PC-9 (cell line): ENCODE measurements around the gene COG5. TPM values are rescaled to one million over a fixed set of nuclear protein-coding genes. Genes with fewer than 3 reads are reported as not detected.

ENCODE experiments used
- BruUV-seq: library from RNA; stranded (reverse); fragments of 400-500 nt; replicated peaks from 2 replicates; lab custom pipeline; 2021; lab: Mats Ljungman, UMichigan
- CTCF ChIA-PET: fragments of 300-600 bp; sonication (Branson Sonifier 250); formaldehyde crosslinking; loops from one replicate; lab custom pipeline; 2022; ENCODE audit warnings: antibody characterized with exemption; lab: Charles Lee
- POLR2A ChIA-PET: fragments of 300-600 bp; sonication (Branson Sonifier 250); formaldehyde crosslinking; loops from one replicate; lab custom pipeline; 2022; ENCODE audit warnings: antibody characterized with exemption; ENCODE audit not compliant: unreplicated experiment; lab: Charles Lee
- DNase-seq, 2 experiments: peaks; one replicate each; pipeline versions ENCODE4 v3.0.0 to v3.0.0-alpha.2; 2015 to 2022; ENCODE audit warnings: mixed read lengths in 1 of 2
- H2AFZ ChIP-seq: fragments of 200-600 bp; sonication (generic); 2 replicates; pipeline ENCODE4 v1.8.1; 2017; ENCODE audit warnings: antibody characterized with exemption
- H3F3A ChIP-seq: fragments of 200-600 bp; sonication (generic); 2 replicates; pipeline ENCODE4 v1.8.1; 2017; ENCODE audit warnings: antibody characterized with exemption, mild to moderate bottlenecking, low read depth; ENCODE audit not compliant: insufficient read depth
- H3K27ac ChIP-seq: fragments of 200-600 bp; sonication (generic); 2 replicates; pipeline ENCODE4 v1.6.1; 2016; ENCODE audit warnings: mixed run types
- H3K27me3 ChIP-seq: fragments of 200-600 bp; sonication (generic); 2 replicates; pipeline ENCODE4 v1.6.1; 2016; ENCODE audit warnings: low read depth, mixed run types; ENCODE audit not compliant: insufficient read depth
- H3K36me3 ChIP-seq: fragments of 200-600 bp; sonication (generic); 2 replicates; pipeline ENCODE4 v1.6.1; 2016; ENCODE audit warnings: low read depth, mixed run types
- H3K4me1 ChIP-seq: fragments of 200-600 bp; sonication (generic); replicated peaks from 2 replicates; pipeline ENCODE4 v1.6.1; 2016; ENCODE audit warnings: mixed run types; ENCODE audit not compliant: insufficient read depth
- H3K4me2 ChIP-seq: fragments of 200-600 bp; sonication (generic); 2 replicates; pipeline ENCODE4 v1.6.1; 2017; ENCODE audit warnings: mixed run types
- H3K4me3 ChIP-seq: fragments of 200-600 bp; sonication (generic); 2 replicates; pipeline ENCODE4 v1.6.1; 2016; ENCODE audit warnings: mixed run types
- H3K79me2 ChIP-seq: fragments of 200-600 bp; sonication (generic); 2 replicates; pipeline ENCODE4 v1.6.1; 2017; ENCODE audit warnings: low read depth, mixed run types
- H3K9me2 ChIP-seq: fragments of 200-600 bp; sonication (generic); 2 replicates; pipeline ENCODE4 v1.8.1; 2017; ENCODE audit warnings: mild to moderate bottlenecking; ENCODE audit not compliant: insufficient read depth
- H3K9me3 ChIP-seq: fragments of 200-600 bp; sonication (generic); 2 replicates; pipeline ENCODE4 v1.8.1; 2016; ENCODE audit warnings: low read depth; ENCODE audit not compliant: insufficient read depth
- H4K20me1 ChIP-seq: fragments of 200-600 bp; sonication (generic); 2 replicates; pipeline ENCODE4 v1.8.1; 2017; ENCODE audit not compliant: insufficient read depth
- EZH2 ChIP-seq: fragments of 200-600 bp; sonication (generic); IDR thresholded peaks from 2 replicates; pipeline ENCODE4 v1.8.0; 2017; ENCODE audit warnings: antibody characterized with exemption, low read depth
- intact Hi-C: fragments of 100-400 bp; cut with micrococcal nuclease; formaldehyde crosslinking; loops from one replicate; pipeline ENCODE4 v1.10.0; 2022; ENCODE audit not compliant: unreplicated experiment
- total RNA-seq: library from RNA; stranded (reverse); gene quantifications from 2 replicates; pipeline ENCODE4 v1.2.3, GENCODE V29; 2021
- TF ChIP-seq, protein P1 (sequence below): fragments of 200-600 bp; sonication (generic); conservative IDR thresholded peaks from 2 replicates; pipeline ENCODE4 v1.6.1; 2017; ENCODE audit warnings: mixed run types, antibody characterized with exemption, mild to moderate bottlenecking, moderate library complexity

COG5 gene
- total RNA-seq, 1 experiment from 2014 or later, result 43.5 TPM

GRCh38 chr7:107564553-107565298, 1.0 kb upstream of the COG5 start:
- DNase-seq, result peak in 1 of 2 experiments; percentile 81
- Histone ChIP-seq H3K27ac (peak overlapping the region; percentile 89), H3K79me2 (peaks cover 62% of the 10 kb centered on the region), H3K9me2 (no peaks in the 10 kb centered on the region), H3K27me3 (no peaks in the 10 kb centered on the region), H4K20me1 (no peaks in the 10 kb centered on the region), H3K4me2 (peak overlapping the region; percentile 94), H3K36me3 (peaks cover 13% of the 10 kb centered on the region; the same call in 1 of the 2 replicates), H3K4me1 (peaks cover 39% of the 10 kb centered on the region), H3K4me3 (peak overlapping the region; percentile 92), H3F3A (peaks cover 11% of the 10 kb centered on the region; the same call in 1 of the 2 replicates), H3K9me3 (no peaks in the 10 kb centered on the region), H2AFZ (peak overlapping the region; percentile 94)
- CTCF ChIA-PET, result interaction anchor here (0.6 to 1.6 kb wide), 3 partner anchors 44 to 179 kb away, joined by 3 to 8 read pairs (median 3); partner anchors contain the start of gene CBLL1
- no peak for TF ChIP-seq EZH2
- intact Hi-C loops, result loop anchor here (1.0 to 10.0 kb wide), 7 partner anchors 16 to 360 kb away; partner anchors contain the start of genes BCAP29 and SLC26A4
- POLR2A ChIA-PET, result interaction anchor here (0.6 kb wide), 1 partner anchor 8 kb away, joined by 3 read pairs; no protein-coding TSS in a partner anchor
- BruUV-seq, result no TSS peak

DNA sequence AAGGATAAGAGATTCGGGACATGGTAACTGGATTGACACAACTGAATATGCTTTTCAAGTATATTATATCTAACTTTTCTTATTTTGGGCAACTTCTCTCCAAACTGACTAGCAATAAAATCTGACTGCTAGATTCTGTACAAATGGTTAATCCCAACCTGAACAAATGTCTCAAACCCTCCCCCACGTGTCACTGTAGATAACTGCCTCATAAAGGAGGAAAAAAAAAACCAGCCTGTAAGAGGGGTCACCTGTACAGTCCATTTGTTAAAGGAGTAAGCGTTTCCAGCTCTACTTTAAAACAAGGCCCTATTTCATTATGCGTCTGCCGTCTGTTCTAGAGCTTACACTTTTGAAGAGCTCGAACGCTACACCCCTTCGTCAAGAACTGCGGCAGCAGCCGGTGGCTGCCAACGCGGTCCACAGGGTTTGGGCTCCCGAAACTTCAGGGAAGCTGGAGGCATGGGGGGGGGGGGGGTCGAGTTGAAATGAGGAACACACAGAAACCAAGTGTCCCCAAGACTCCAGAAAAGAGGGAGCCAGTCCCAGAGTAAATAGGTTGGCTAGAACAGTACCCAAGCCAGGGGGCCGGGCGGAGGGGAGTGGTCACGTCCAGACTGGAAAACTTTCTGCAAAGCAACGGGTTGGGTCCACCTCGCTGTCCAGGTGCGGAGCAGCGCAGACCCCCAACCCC, 492 bp downstream of the COG5 start:
- TSS peak; percentile 28 for BruUV-seq
- Histone ChIP-seq H3K27ac (peak overlapping the region; percentile 89), H3K79me2 (peaks cover 73% of the 10 kb centered on the region), H3K36me3 (peaks cover 13% of the 10 kb centered on the region; the same call in 1 of the 2 replicates), H3F3A (peaks cover 11% of the 10 kb centered on the region; the same call in 1 of the 2 replicates), H2AFZ (peak overlapping the region; percentile 94), H3K4me3 (peak overlapping the region; percentile 92), H4K20me1 (no peaks in the 10 kb centered on the region), H3K4me2 (peak overlapping the region; percentile 94), H3K4me1 (peaks cover 41% of the 10 kb centered on the region), H3K9me3 (no peaks in the 10 kb centered on the region), H3K9me2 (no peaks in the 10 kb centered on the region), H3K27me3 (no peaks in the 10 kb centered on the region)
- CTCF ChIA-PET, result interaction anchor here (0.6 to 1.3 kb wide), 3 partner anchors 24 to 311 kb away, joined by 3 to 6 read pairs (median 4); no protein-coding TSS in a partner anchor
- DNase-seq, result peak in 1 of 2 experiments; percentile 49
- POLR2A ChIA-PET, result interaction anchor here (0.6 to 0.7 kb wide), 2 partner anchors 57 to 394 kb away, joined by 3 to 12 read pairs; no protein-coding TSS in a partner anchor
- intact Hi-C loops, result loop anchor here (2.0 to 10.0 kb wide), 5 partner anchors 56 to 358 kb away; partner anchors contain the start of gene SLC26A4
- TF ChIP-seq, protein P1, sequence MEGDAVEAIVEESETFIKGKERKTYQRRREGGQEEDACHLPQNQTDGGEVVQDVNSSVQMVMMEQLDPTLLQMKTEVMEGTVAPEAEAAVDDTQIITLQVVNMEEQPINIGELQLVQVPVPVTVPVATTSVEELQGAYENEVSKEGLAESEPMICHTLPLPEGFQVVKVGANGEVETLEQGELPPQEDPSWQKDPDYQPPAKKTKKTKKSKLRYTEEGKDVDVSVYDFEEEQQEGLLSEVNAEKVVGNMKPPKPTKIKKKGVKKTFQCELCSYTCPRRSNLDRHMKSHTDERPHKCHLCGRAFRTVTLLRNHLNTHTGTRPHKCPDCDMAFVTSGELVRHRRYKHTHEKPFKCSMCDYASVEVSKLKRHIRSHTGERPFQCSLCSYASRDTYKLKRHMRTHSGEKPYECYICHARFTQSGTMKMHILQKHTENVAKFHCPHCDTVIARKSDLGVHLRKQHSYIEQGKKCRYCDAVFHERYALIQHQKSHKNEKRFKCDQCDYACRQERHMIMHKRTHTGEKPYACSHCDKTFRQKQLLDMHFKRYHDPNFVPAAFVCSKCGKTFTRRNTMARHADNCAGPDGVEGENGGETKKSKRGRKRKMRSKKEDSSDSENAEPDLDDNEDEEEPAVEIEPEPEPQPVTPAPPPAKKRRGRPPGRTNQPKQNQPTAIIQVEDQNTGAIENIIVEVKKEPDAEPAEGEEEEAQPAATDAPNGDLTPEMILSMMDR, result no peak
- TF ChIP-seq EZH2, result no peak

- H3K4me3 ChIP-seq, result no peak overlapping the region
- H3K27ac ChIP-seq, result no peak overlapping the region
- H3K9me3 ChIP-seq, result no peaks in the 10 kb centered on the region
- no peaks in the 10 kb centered on the region for H4K20me1 ChIP-seq
- no peaks in the 10 kb centered on the region for H3K9me2 ChIP-seq
- no peak overlapping the region for H2AFZ ChIP-seq
- no peak overlapping the region for H3K4me2 ChIP-seq
- H3K36me3 ChIP-seq, result peaks cover 15% of the 10 kb centered on the region
- H3K27me3 ChIP-seq, result no peaks in the 10 kb centered on the region
- BruUV-seq, result no TSS peak
- intact Hi-C loops, result loop anchor here (5.0 to 10.0 kb wide), 4 partner anchors 99 to 356 kb away; partner anchors contain the start of gene SLC26A4
- no peak for TF ChIP-seq EZH2
- TF ChIP-seq, protein P1, result no peak
- peaks cover 67% of the 10 kb centered on the region for H3K79me2 ChIP-seq
- no peak for DNase-seq
- peaks cover 41% of the 10 kb centered on the region for H3K4me1 ChIP-seq
- H3F3A ChIP-seq, result peaks cover 11% of the 10 kb centered on the region; the same call in 1 of the 2 replicates
- ChIA-PET POLR2A (no interaction called here), CTCF (no interaction called here)
Measured at GRCh38 chr7:107560898-107561516, 2.7 kb downstream of the COG5 start.
